OCI-LY3 (cell line): ENCODE results near the gene CEP250.

Source experiments
- CTCF ChIP-seq: fragments of 200-600, 300-600 bp; sonication (generic); IDR thresholded peaks from 2 replicates; pipeline ENCODE4 v1.5.1; 2014; ENCODE audit warnings: antibody characterized with exemption, low read length, low read depth
- EZH2phosphoT487 ChIP-seq: fragments of 200-600 bp; shearing (Covaris generic); IDR thresholded peaks from 2 replicates; pipeline ENCODE4 v1.6.1; 2018; ENCODE audit warnings: antibody characterized with exemption, mixed run types, low read depth

GRCh38 chr20:35431621-35432429 lies 23.6 kb upstream of the CEP250 start:
- TF ChIP-seq CTCF (no peak), EZH2phosphoT487 (no peak)
